Gastrocnemius medialis (tissue), 4 donors: Measurements from ENCODE around the gene TJAP1.

Source experiments
- CTCF ChIP-seq, 5 experiments: fragments of 450-650 bp in 3 of 5; fragments of 200-600 bp in 2 of 5; sonication (generic) in 2 of 5; IDR thresholded peaks in 4 of 5; conservative IDR thresholded peaks in 1 of 5; 1 replicate in 4 of 5; 2 replicates in 1 of 5; pipeline ENCODE4 v1.5.1; 2016 to 2019; ENCODE audit warnings: antibody characterized with exemption in 5 of 5, mild to moderate bottlenecking in 3 of 5, moderate library complexity in 3 of 5
- POLR2A ChIP-seq, 2 donors: fragments of 450-650 bp; IDR thresholded peaks; one replicate each; pipeline ENCODE4 v1.6.1; 2017; ENCODE audit warnings: antibody characterized with exemption in 2 of 2, mild to moderate bottlenecking in 2 of 2, moderate library complexity in 2 of 2

- TF ChIP-seq CTCF (IDR thresholded peaks at IDR 0.05 in 4 of 5, conservative IDR thresholded peaks at IDR 0.05 in 1 of 5) (no peak), POLR2A (IDR thresholded peaks at IDR 0.05) (no peak)
These were observed 63.1 kb downstream of the TJAP1 start for GRCh38 chr6:43540507-43540906.
